Activated naive CD4-positive, alpha-beta T cell treated with anti-CD3 and anti-CD28 coated beads, Interleukin-2, amount 10 ng/mL, durations not matched to agents 7 days and 5 days (primary cell): ENCODE results near the gene KRT6B.
"Not testable (repeated sequence)": the region's sequence is repeated elsewhere in the genome, so short reads cannot be mapped to it uniquely, and the experiment has no call there.

Source experiments
- CTCF ChIA-PET: fragments of 350-600 bp; sonication (Branson Sonifier 250); formaldehyde crosslinking; loops from one replicate; lab custom pipeline; 2021; ENCODE audit warnings: antibody characterized with exemption; lab: Charles Lee
- DNase-seq: peaks from one replicate; pipeline ENCODE4 v3.0.0-alpha.2; 2020
- H3K27ac Mint-ChIP-seq: one replicate; pipeline ENCODE4 v1.8.0; 2021; ENCODE audit warnings: mild to moderate bottlenecking, moderate library complexity, mixed read lengths
- H3K27me3 Mint-ChIP-seq: one replicate; pipeline ENCODE4 v1.8.0; 2021; ENCODE audit warnings: mild to moderate bottlenecking, mixed read lengths
- H3K36me3 Mint-ChIP-seq: one replicate; pipeline ENCODE4 v1.8.0; 2021; ENCODE audit warnings: mixed read lengths
- H3K4me1 Mint-ChIP-seq: one replicate; pipeline ENCODE4 v1.8.0; 2021; ENCODE audit warnings: mixed read lengths
- H3K4me3 Mint-ChIP-seq: one replicate; pipeline ENCODE4 v1.8.0; 2021; ENCODE audit warnings: mild to moderate bottlenecking, moderate library complexity, mixed read lengths
- H3K9me3 Mint-ChIP-seq: one replicate; pipeline ENCODE4 v1.8.0; 2021; ENCODE audit warnings: mixed read lengths

Gene KRT6B

DNA sequence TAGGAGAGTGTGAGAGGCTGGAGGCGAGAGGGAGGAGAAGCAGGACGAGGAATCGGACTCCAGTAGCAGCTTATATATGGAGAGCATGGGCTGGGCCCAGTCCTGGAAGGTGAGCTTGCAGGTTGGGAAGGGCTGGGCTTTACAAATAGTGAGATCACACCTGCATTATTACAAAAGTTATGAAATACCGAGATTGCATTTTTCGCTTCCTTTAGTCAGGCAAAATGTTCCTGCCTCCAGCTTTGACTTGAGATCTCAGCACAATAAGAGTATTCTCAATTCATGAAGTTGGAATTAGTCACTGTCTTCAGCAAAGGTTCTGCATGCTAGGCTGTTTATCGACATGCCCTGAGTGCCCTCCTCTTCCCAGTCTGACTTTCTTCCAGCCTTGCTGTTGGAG lies at the start of gene KRT6B:
Gene KRT6B, minus strand, starts transcription at position 46 of the 400 bp plus-strand sequence. CDS start 68 bp downstream, outside the sequence.
- H3K27ac Mint-ChIP-seq = no peak within 1 kb of the TSS
- no peaks in the 10 kb centered on the region for H3K36me3 Mint-ChIP-seq
- no peak for DNase-seq
- no peaks in the 10 kb centered on the region for H3K9me3 Mint-ChIP-seq
- CTCF ChIA-PET = no interaction called here
- no peaks in the 10 kb centered on the region for H3K4me1 Mint-ChIP-seq
- no peak within 1 kb of the TSS for H3K4me3 Mint-ChIP-seq
- peaks cover 30% of the 10 kb centered on the region for H3K27me3 Mint-ChIP-seq

DNA sequence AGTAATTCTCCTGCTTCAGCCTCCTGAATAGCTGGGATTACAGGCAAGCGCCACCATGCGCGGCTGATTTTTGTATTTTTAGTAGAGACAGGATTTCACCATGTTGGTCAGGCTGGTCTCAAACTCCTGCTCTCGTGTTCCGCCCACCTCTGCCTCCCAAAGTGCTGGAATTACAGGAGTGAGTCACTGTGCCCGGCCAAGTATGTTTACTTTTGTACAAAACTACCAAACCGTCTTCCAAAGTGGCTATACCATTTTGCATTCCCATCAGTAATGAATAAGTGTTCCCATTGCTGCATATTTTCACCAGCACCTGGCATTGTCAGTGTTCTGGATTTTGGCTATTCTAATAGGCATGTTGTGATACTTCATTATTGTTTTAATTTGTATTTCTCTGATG lies 49.5 kb upstream of the KRT6B start:
- H3K9me3 Mint-ChIP-seq = no peaks in the 10 kb centered on the region
- H3K27ac Mint-ChIP-seq = no peak overlapping the region
- H3K4me3 Mint-ChIP-seq = no peak overlapping the region
- H3K27me3 Mint-ChIP-seq = peaks cover 31% of the 10 kb centered on the region
- no peaks in the 10 kb centered on the region for H3K36me3 Mint-ChIP-seq
- CTCF ChIA-PET = no interaction called here
- no peaks in the 10 kb centered on the region for H3K4me1 Mint-ChIP-seq
- DNase-seq = no peak

DNA sequence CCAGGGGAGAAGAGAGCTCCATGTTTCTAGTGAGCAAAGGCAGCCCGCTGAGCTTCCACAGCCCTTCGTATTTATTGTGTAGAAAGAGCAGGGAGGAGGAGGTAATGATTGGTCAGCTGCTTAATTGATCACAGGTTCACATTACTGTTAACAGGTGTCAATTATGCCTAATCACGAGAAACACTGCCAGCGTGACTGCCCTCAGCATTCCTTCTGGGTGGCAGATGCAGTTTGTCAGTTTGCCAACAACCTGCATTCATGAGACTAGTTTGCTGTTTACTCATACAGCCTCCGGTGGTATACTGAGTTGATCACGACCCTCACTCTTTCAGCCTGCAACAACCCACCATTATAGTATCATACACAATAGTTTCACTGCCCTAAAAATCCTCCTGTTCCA lies 48.6 kb upstream of the KRT6B start:
- H3K27ac Mint-ChIP-seq, DNase-seq, CTCF ChIA-PET, H3K9me3 Mint-ChIP-seq, H3K4me1 Mint-ChIP-seq, H3K36me3 Mint-ChIP-seq, H3K4me3 Mint-ChIP-seq: not testable (repeated sequence)
- peaks cover 37% of the 10 kb centered on the region for H3K27me3 Mint-ChIP-seq

DNA sequence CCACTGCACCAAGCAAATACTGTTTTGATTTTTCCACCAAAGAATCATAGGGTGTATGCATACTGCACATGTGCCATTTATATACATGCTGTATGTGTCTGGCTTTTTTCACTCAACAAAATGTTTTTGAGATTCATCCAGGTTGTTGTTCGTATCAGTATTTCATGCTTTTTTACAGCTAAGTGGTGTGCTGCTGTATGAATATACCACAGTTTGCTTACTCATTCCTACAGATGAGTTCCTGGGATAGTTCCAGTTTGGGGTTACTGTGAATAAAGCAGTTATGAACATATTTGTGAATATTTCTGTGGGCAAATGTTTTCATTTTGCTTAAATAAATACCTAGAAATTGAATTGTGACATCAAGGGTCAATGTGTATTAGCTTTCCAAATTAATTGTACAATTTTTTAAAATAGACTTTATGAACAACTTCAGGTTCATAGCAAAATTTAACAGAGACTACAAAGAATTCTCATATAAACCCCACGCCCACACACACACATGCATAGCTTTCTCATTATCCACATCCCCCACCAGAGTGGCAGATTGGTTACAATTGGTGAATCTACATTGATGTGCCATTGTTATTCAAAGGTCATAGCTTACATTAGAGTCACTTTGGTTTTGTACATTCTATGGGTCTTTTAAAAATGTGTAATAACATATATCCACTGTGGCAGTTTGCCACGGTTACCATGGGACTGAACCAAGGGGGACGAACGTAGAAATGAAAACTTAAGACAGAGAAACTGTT lies 48.0 kb upstream of the KRT6B start:
- H3K27me3 Mint-ChIP-seq = peaks cover 42% of the 10 kb centered on the region
- H3K4me3 Mint-ChIP-seq = no peak overlapping the region
- no peaks in the 10 kb centered on the region for H3K9me3 Mint-ChIP-seq
- H3K27ac Mint-ChIP-seq = no peak overlapping the region
- no peaks in the 10 kb centered on the region for H3K36me3 Mint-ChIP-seq
- no peak for DNase-seq
- H3K4me1 Mint-ChIP-seq = no peaks in the 10 kb centered on the region
- CTCF ChIA-PET = interaction anchor here (0.8 kb wide), 1 partner anchor 380 kb away, joined by 4 read pairs; no protein-coding TSS in a partner anchor

DNA sequence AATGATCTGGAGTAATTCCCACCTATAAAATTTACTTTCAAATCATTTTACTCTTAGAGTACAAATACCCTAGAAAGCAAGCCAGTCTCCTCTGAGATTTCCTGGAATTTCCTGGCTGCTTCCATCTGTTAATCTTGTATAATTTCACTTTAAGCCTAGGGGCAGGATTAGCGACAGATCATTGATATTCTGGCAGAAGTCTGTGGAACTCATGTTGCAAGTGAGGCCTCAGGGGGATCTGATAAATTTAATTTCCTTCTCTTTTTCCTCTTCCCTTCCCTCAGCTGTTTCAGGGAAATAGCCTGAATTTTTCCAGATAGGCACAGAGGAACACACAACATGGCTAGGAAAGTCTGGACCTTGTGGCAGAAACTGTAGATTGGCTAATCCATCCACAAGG lies 47.0 kb upstream of the KRT6B start:
- H3K9me3 Mint-ChIP-seq = no peaks in the 10 kb centered on the region
- H3K27me3 Mint-ChIP-seq = peaks cover 45% of the 10 kb centered on the region
- DNase-seq = no peak
- H3K36me3 Mint-ChIP-seq = no peaks in the 10 kb centered on the region
- CTCF ChIA-PET = no interaction called here
- H3K4me1 Mint-ChIP-seq = no peaks in the 10 kb centered on the region
- no peak overlapping the region for H3K27ac Mint-ChIP-seq
- H3K4me3 Mint-ChIP-seq = no peak overlapping the region

DNA sequence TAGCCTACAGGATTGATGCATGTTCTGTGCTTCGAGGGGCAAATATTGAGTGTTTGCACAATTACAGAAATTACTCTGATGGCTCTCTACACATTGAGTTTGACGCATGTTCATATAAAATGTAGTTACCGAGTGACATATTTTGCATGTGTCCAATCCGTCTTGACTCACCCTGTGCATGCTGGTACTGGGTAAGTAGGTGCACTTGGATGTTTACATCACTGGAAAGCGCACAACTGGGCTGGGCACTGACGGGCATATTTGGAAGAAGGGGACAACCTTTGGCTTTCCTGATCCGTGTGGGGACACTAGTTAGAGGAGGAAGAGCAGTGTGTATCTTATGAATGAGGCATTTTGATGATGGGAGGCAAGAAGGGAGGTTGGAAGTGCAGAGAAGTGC lies 46.0 kb upstream of the KRT6B start:
- H3K9me3 Mint-ChIP-seq = no peaks in the 10 kb centered on the region
- DNase-seq = no peak
- H3K27me3 Mint-ChIP-seq = peaks cover 52% of the 10 kb centered on the region
- CTCF ChIA-PET = no interaction called here
- no peak overlapping the region for H3K4me3 Mint-ChIP-seq
- H3K4me1 Mint-ChIP-seq = no peaks in the 10 kb centered on the region
- no peak overlapping the region for H3K27ac Mint-ChIP-seq
- H3K36me3 Mint-ChIP-seq = no peaks in the 10 kb centered on the region

DNA sequence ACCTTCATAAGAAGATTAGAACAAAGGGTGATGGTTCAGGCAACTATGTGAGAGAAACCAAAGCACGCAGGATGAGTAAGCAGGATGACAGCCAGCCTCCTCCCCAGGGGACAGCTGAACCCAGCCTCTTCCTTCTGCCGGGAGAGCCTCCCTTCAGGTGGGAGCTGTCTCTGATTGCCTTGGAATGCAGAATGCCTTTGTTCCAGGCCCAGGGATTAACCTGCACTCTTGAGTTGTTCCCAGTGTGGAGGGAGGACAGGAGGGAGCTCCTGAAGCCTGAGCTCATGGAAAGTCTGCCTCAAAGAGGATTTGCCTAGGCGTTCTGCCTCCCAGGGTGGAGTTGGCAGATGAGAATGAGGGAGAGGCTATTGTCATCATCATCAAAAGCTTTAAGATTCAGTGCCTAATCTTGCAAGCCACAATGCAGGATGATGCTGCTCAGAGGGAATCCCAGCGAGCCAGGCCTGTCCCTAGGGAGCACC lies 44.7 kb upstream of the KRT6B start:
- H3K27ac Mint-ChIP-seq = no peak overlapping the region

DNA sequence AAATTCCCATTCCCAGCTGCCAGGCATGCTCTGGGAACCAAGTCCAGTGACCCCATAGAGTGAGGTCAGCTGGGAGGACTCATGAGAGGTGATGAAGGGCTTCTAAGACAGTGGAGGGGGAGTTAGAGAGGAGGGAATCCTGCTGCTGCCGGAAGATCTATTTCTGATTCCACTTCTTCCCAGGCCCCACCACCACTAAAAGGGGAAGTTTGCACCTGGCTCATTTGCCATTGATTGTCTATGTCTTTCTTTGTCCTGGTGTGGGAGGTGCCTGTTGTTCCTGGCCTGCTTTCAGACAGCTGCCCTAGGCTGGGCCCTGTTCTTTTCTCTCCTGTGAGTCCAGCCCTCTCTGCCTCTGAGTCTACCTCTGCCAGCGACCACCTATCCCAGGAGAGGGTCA lies 44.1 kb upstream of the KRT6B start:
- CTCF ChIA-PET = no interaction called here
- Mint-ChIP-seq H3K4me1 (no peaks in the 10 kb centered on the region), H3K36me3 (no peaks in the 10 kb centered on the region), H3K4me3 (no peak overlapping the region), H3K27ac (no peak overlapping the region), H3K9me3 (no peaks in the 10 kb centered on the region), H3K27me3 (peaks cover 59% of the 10 kb centered on the region)
- DNase-seq = no peak

More for the DNA sequence above, 44.7 kb upstream of the KRT6B start:
- no peaks in the 10 kb centered on the region for H3K4me1 Mint-ChIP-seq
- H3K27me3 Mint-ChIP-seq = peaks cover 55% of the 10 kb centered on the region
- DNase-seq = no peak
- H3K4me3 Mint-ChIP-seq = no peak overlapping the region
- CTCF ChIA-PET = no interaction called here
- no peaks in the 10 kb centered on the region for H3K36me3 Mint-ChIP-seq
- H3K9me3 Mint-ChIP-seq = no peaks in the 10 kb centered on the region

DNA sequence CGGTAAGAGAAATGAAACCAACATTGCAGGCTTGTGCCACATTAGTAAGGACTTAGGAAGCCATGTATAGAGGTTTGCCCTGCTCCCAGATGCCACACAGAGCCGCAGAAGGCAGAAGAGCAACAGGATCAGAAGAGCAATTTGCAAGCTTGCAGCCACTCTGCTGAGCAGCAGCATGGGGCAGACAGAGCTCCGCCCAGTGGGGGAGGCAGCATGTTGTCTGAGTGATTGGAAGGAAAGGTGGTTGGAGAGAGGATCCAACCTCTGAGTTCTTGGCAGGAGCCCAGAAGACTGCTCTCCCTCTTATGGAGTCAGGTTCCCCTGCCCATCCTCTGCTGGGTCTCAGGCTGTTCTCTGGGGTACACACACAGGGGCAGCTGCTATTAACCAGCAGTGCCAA lies 43.4 kb upstream of the KRT6B start:
- CTCF ChIA-PET = no interaction called here
- H3K9me3 Mint-ChIP-seq = no peaks in the 10 kb centered on the region
- peaks cover 60% of the 10 kb centered on the region for H3K27me3 Mint-ChIP-seq
- DNase-seq = no peak
- no peak overlapping the region for H3K4me3 Mint-ChIP-seq
- no peaks in the 10 kb centered on the region for H3K36me3 Mint-ChIP-seq
- H3K4me1 Mint-ChIP-seq = no peaks in the 10 kb centered on the region
- H3K27ac Mint-ChIP-seq = no peak overlapping the region

DNA sequence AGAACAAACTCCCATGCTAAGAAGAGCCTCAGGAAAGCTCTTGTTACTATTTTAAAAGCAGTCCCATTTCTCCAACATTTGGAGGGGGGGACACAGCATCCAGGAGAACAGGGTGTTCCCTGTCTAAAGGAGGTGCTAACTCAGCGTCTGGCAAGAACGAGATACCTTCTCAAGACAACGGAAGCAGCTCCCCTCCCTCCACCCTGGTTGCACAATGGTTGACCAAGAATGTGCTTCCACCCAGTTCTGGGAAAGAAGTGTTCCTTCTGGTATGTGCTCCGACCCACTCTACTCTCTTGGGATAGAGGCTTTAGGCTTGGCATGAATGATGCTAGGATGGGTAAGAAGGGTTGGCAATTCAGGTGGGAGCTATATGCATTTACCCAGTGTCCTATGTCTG lies 42.6 kb upstream of the KRT6B start:
- CTCF ChIA-PET = no interaction called here
- no peak overlapping the region for H3K27ac Mint-ChIP-seq
- H3K4me3 Mint-ChIP-seq = no peak overlapping the region

DNA sequence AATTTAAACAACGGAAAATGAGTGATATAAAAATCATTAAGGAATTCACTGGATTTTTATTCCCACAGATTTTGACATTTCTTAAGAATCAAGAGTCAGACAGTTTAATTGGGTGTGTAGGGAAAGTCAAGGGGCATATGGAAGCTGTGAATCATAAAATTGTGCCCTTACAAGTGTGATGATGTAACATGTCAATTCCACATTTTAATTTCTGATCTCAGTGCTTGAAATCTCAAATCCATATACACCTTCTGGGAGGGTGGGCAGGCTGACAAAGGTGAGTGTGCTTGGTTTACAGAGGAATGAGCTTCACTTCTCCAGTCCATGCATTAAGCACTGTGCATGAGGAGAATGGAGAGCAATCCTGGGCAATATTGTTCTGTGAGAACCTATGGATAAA lies 42.2 kb upstream of the KRT6B start:
- no peak for DNase-seq
- Mint-ChIP-seq H3K4me1 (no peaks in the 10 kb centered on the region), H3K27ac (no peak overlapping the region), H3K9me3 (no peaks in the 10 kb centered on the region), H3K4me3 (no peak overlapping the region), H3K27me3 (peaks cover 60% of the 10 kb centered on the region), H3K36me3 (no peaks in the 10 kb centered on the region)
- CTCF ChIA-PET = no interaction called here

More for the DNA sequence above, 42.6 kb upstream of the KRT6B start:
- peaks cover 59% of the 10 kb centered on the region for H3K27me3 Mint-ChIP-seq
- H3K36me3 Mint-ChIP-seq = no peaks in the 10 kb centered on the region
- no peak for DNase-seq
- H3K9me3 Mint-ChIP-seq = no peaks in the 10 kb centered on the region
- no peaks in the 10 kb centered on the region for H3K4me1 Mint-ChIP-seq

DNA sequence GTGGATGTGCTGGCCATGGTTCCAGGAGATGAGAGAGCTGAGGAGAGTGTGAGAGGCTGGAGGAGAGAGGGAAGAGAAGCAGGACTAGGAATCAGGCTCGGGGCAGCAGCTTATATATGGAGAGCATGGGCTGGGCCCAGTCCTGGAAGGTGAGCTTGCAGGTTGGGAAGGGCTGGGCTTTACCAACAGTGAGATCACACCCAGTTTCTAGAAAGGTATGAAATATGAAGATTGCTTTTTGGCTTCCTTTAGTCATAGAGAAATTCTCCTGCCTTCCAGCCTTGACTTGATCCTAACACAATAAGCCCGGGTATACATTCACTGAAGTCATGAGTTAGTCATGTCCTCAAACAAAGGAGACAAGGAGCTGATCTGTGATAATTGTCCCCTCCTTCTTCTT lies 41.2 kb upstream of the KRT6B start, which contains the start of gene KRT6A:
Gene KRT6A, minus strand, starts transcription at position 86 of the 400 bp plus-strand sequence. Its CDS starts 69 bp downstream, at position 17.
- Mint-ChIP-seq H3K4me3 (no peak within 1 kb of the TSS), H3K9me3 (no peaks in the 10 kb centered on the region), H3K27ac (peak within 1 kb of the TSS; percentile 53), H3K4me1 (no peaks in the 10 kb centered on the region), H3K36me3 (no peaks in the 10 kb centered on the region), H3K27me3 (peaks cover 63% of the 10 kb centered on the region)
- CTCF ChIA-PET = no interaction called here
- no peak for DNase-seq

DNA sequence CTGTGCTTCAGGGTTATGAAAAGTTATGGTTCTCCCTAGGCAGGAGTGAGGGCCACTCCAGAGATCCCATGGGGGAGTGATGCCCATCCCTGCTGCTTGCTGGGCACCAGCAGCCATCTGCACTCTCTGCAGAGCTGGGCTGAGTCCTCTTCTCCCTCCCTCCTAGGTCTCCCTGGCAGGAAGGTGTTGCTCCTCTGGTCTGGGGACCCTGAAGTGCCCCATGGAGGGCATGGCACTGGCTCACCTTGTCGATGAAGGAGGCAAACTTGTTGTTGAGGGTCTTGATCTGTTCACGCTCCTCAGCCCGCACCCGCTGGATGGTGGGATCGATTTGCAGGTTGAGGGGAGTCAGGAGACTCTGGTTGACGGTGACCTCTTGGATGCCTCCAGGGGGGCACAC lies 40.5 kb upstream of the KRT6B start:
- CTCF ChIA-PET, H3K4me1 Mint-ChIP-seq, H3K36me3 Mint-ChIP-seq, DNase-seq, H3K4me3 Mint-ChIP-seq, H3K9me3 Mint-ChIP-seq, H3K27ac Mint-ChIP-seq: not testable (repeated sequence)
- H3K27me3 Mint-ChIP-seq = peaks cover 64% of the 10 kb centered on the region

DNA sequence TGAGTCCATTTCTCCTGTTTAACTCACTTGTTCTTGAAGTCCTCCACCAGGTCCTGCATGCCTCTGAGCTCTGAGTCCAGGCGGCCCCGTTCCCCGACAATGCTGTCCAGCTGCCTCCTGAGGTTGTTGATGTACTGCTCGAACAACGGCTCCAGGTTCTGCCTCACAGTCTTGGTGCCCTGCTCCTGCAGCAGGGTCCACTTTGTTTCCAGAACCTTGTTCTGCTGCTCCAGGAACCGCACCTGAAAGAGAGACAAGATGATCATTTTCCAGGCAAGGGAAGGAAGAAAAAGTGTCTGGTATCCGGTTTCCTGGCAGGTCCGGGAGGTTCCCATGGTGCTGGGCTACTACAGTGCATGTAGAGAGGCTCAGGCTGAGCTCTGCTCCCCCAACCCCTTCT lies 39.5 kb upstream of the KRT6B start:
- H3K4me1 Mint-ChIP-seq, H3K36me3 Mint-ChIP-seq, H3K9me3 Mint-ChIP-seq, DNase-seq, H3K4me3 Mint-ChIP-seq, CTCF ChIA-PET, H3K27ac Mint-ChIP-seq: not testable (repeated sequence)
- peaks cover 58% of the 10 kb centered on the region for H3K27me3 Mint-ChIP-seq

DNA sequence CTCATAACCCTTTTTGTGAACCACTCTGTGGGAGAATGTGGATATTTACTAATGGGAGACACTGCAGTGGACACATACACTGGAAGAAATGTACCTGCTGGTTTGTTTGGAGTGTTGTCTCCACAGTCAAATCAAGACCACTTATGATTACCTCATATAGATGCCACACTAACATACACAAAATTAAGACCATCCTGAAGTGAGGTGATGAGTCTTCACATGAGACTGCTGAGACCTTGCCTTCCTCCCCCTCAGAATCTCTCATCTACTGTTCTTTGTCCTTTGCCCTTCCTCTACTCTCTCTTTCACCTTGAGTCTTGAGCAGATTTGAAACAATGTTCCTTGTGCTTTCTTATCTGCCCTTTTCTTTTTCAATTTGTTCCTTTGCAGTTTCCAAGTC lies 36.8 kb upstream of the KRT6B start:
- H3K9me3 Mint-ChIP-seq = peaks cover 4% of the 10 kb centered on the region
- CTCF ChIA-PET = no interaction called here
- H3K36me3 Mint-ChIP-seq = no peaks in the 10 kb centered on the region
- no peaks in the 10 kb centered on the region for H3K4me1 Mint-ChIP-seq
- no peak overlapping the region for H3K4me3 Mint-ChIP-seq
- DNase-seq = no peak
- H3K27ac Mint-ChIP-seq = no peak overlapping the region
- peaks cover 54% of the 10 kb centered on the region for H3K27me3 Mint-ChIP-seq
